GM12878 (cell line): ENCODE measurements around the gene TCEAL6. TPM values are rescaled to one million over a fixed set of nuclear protein-coding genes. Genes with fewer than 3 reads are reported as not detected.

ENCODE experiments used
- polyA plus RNA-seq, 11 experiments: library from polyadenylated mRNA; depleted of rRNA in 4 of 11; unstranded in 6 of 11; stranded (reverse) in 5 of 11; fragments of >200 nt; fragmentation: Nextera tagmentation in 4 of 11; fragmentation: Illumina TruSeq in 1 of 11; extraction: Ambion mirVana in 4 of 11; extraction: Trizol in 1 of 11; gene quantifications; 1 replicate in 1 of 11; 2 replicates in 10 of 11; pipeline versions ENCODE4 v1.2.1 to v1.2.3, GENCODE V29; 2011 to 2016; ENCODE audit warnings: inconsistent platforms in 2 of 11, missing spikeins in 2 of 11, low read depth in 1 of 11
- total RNA-seq, 4 experiments: library from RNA; depleted of rRNA in 3 of 4; stranded (reverse); fragments of >200 nt in 3 of 4; fragmentation: Illumina TruSeq in 1 of 4; extraction: Trizol in 1 of 4; gene quantifications; 2 replicates each; pipeline versions ENCODE4 v1.2.1 to v1.2.3, GENCODE V29; 2013 to 2021

Gene TCEAL6
- total and polyA plus RNA-seq, 10 of the 15 experiments (the other 5 are each of a cell fraction or from before 2014, with no cell fraction given): not detected

Other genes with a start within 250 kb of the TCEAL6 start
- gene ZMAT1, start 210.5 kb downstream of the TCEAL6 start, total RNA-seq (2014; rRNA removed): 0.96 and 1.7 TPM in 2 replicates
- 0.98 and 1.5 TPM in 2 replicates for gene ZMAT1, start 210.5 kb downstream of the TCEAL6 start, total RNA-seq (2014; rRNA removed; fragmentation: Illumina TruSeq; extraction: Trizol)
- 1.8 and 1.9 TPM in 2 replicates for gene ZMAT1, start 210.5 kb downstream of the TCEAL6 start, total RNA-seq (2021)
- gene ZMAT1, start 210.5 kb downstream of the TCEAL6 start, polyA plus RNA-seq (2011; rRNA removed): 0.07 TPM in 2 replicates
- gene ZMAT1, start 210.5 kb downstream of the TCEAL6 start, polyA plus RNA-seq (2014; fragmentation: Illumina TruSeq; extraction: Trizol): 2.9 and 4.8 TPM in 2 replicates
- gene ZMAT1, start 210.5 kb downstream of the TCEAL6 start, polyA plus RNA-seq (2014; fragmentation: Nextera tagmentation; extraction: Ambion mirVana): 1 to 10 TPM in 1 of 2 experiments, under 1 TPM in 1; 0.64 to 1.2 TPM
- 2.2 and 3.1 TPM in 2 replicates for gene ZMAT1, start 210.5 kb downstream of the TCEAL6 start, polyA plus RNA-seq (2014; rRNA removed)
- gene ZMAT1, start 210.5 kb downstream of the TCEAL6 start, polyA plus RNA-seq (2016; fragmentation: Nextera tagmentation; extraction: Ambion mirVana): 1 to 10 TPM in 1 of 2 experiments, under 1 TPM in 1; 0.96 to 1.2 TPM
- not detected in 2 replicates for gene TCEAL2, start 16.8 kb downstream of the TCEAL6 start, total RNA-seq (2014; rRNA removed)
- not detected in 2 replicates for gene TCEAL2, start 16.8 kb downstream of the TCEAL6 start, total RNA-seq (2014; rRNA removed; fragmentation: Illumina TruSeq; extraction: Trizol)
- gene TCEAL2, start 16.8 kb downstream of the TCEAL6 start, total RNA-seq (2021): not detected in 2 replicates
- not detected in 2 replicates for gene TCEAL2, start 16.8 kb downstream of the TCEAL6 start, polyA plus RNA-seq (2011; rRNA removed)
- not detected in 2 replicates for gene TCEAL2, start 16.8 kb downstream of the TCEAL6 start, polyA plus RNA-seq (2014; fragmentation: Illumina TruSeq; extraction: Trizol)
- gene TCEAL2, start 16.8 kb downstream of the TCEAL6 start, polyA plus RNA-seq (2014; fragmentation: Nextera tagmentation; extraction: Ambion mirVana): not detected
- gene TCEAL2, start 16.8 kb downstream of the TCEAL6 start, polyA plus RNA-seq (2014; rRNA removed): not detected in 2 replicates
- gene TCEAL2, start 16.8 kb downstream of the TCEAL6 start, polyA plus RNA-seq (2016; fragmentation: Nextera tagmentation; extraction: Ambion mirVana): not detected
- gene BEX5, start 13.5 kb upstream of the TCEAL6 start, total RNA-seq (2014; rRNA removed): not detected in 2 replicates
- 0.41 and 0.58 TPM in 2 replicates for gene BEX5, start 13.5 kb upstream of the TCEAL6 start, total RNA-seq (2014; rRNA removed; fragmentation: Illumina TruSeq; extraction: Trizol)
- gene BEX5, start 13.5 kb upstream of the TCEAL6 start, total RNA-seq (2021): 0.64 TPM in 1 of 2 replicates, not detected in the other
- gene BEX5, start 13.5 kb upstream of the TCEAL6 start, polyA plus RNA-seq (2011; rRNA removed): 0.10 and 0.11 TPM in 2 replicates
- not detected in 2 replicates for gene BEX5, start 13.5 kb upstream of the TCEAL6 start, polyA plus RNA-seq (2014; fragmentation: Illumina TruSeq; extraction: Trizol)
- under 1 TPM; 0.34 to 0.79 TPM for gene BEX5, start 13.5 kb upstream of the TCEAL6 start, polyA plus RNA-seq (2014; fragmentation: Nextera tagmentation; extraction: Ambion mirVana)
- gene BEX5, start 13.5 kb upstream of the TCEAL6 start, polyA plus RNA-seq (2014; rRNA removed): 0.29 TPM in 1 of 2 replicates, not detected in the other
- gene BEX5, start 13.5 kb upstream of the TCEAL6 start, polyA plus RNA-seq (2016; fragmentation: Nextera tagmentation; extraction: Ambion mirVana): under 1 TPM; 0.32 to 0.73 TPM
- gene TCP11X1, start 72.8 kb upstream of the TCEAL6 start, total RNA-seq (2014; rRNA removed): not detected in 2 replicates
- gene TCP11X1, start 72.8 kb upstream of the TCEAL6 start, total RNA-seq (2014; rRNA removed; fragmentation: Illumina TruSeq; extraction: Trizol): not detected in 2 replicates
- gene TCP11X1, start 72.8 kb upstream of the TCEAL6 start, total RNA-seq (2021): not detected in 2 replicates
- gene TCP11X1, start 72.8 kb upstream of the TCEAL6 start, polyA plus RNA-seq (2011; rRNA removed): not detected in 2 replicates
- not detected in 2 replicates for gene TCP11X1, start 72.8 kb upstream of the TCEAL6 start, polyA plus RNA-seq (2014; fragmentation: Illumina TruSeq; extraction: Trizol)
- not detected for gene TCP11X1, start 72.8 kb upstream of the TCEAL6 start, polyA plus RNA-seq (2014; fragmentation: Nextera tagmentation; extraction: Ambion mirVana)
- gene TCP11X1, start 72.8 kb upstream of the TCEAL6 start, polyA plus RNA-seq (2014; rRNA removed): not detected in 2 replicates
- not detected for gene TCP11X1, start 72.8 kb upstream of the TCEAL6 start, polyA plus RNA-seq (2016; fragmentation: Nextera tagmentation; extraction: Ambion mirVana)
- gene NXF2, start 104.7 kb upstream of the TCEAL6 start, total RNA-seq (2014; rRNA removed): not detected in 2 replicates
- gene NXF2, start 104.7 kb upstream of the TCEAL6 start, total RNA-seq (2014; rRNA removed; fragmentation: Illumina TruSeq; extraction: Trizol): not detected in 2 replicates
- not detected in 2 replicates for gene NXF2, start 104.7 kb upstream of the TCEAL6 start, total RNA-seq (2021)
- gene NXF2, start 104.7 kb upstream of the TCEAL6 start, polyA plus RNA-seq (2011; rRNA removed): not detected in 2 replicates
- gene NXF2, start 104.7 kb upstream of the TCEAL6 start, polyA plus RNA-seq (2014; fragmentation: Illumina TruSeq; extraction: Trizol): not detected in 2 replicates
- not detected for gene NXF2, start 104.7 kb upstream of the TCEAL6 start, polyA plus RNA-seq (2014; fragmentation: Nextera tagmentation; extraction: Ambion mirVana)
- not detected in 2 replicates for gene NXF2, start 104.7 kb upstream of the TCEAL6 start, polyA plus RNA-seq (2014; rRNA removed)
- not detected for gene NXF2, start 104.7 kb upstream of the TCEAL6 start, polyA plus RNA-seq (2016; fragmentation: Nextera tagmentation; extraction: Ambion mirVana)